ENCODE results near the gene CTDSPL. TPM values are rescaled to one million over a fixed set of nuclear protein-coding genes. Genes with fewer than 3 reads are reported as not detected.
A peak's percentile ranks its signal among the peaks of the same experiment; 100 is the strongest.

CTDSPL gene
- total and polyA plus RNA-seq, 11 donors = 9.2 to 54.6 (median 36.0) TPM

DNA sequence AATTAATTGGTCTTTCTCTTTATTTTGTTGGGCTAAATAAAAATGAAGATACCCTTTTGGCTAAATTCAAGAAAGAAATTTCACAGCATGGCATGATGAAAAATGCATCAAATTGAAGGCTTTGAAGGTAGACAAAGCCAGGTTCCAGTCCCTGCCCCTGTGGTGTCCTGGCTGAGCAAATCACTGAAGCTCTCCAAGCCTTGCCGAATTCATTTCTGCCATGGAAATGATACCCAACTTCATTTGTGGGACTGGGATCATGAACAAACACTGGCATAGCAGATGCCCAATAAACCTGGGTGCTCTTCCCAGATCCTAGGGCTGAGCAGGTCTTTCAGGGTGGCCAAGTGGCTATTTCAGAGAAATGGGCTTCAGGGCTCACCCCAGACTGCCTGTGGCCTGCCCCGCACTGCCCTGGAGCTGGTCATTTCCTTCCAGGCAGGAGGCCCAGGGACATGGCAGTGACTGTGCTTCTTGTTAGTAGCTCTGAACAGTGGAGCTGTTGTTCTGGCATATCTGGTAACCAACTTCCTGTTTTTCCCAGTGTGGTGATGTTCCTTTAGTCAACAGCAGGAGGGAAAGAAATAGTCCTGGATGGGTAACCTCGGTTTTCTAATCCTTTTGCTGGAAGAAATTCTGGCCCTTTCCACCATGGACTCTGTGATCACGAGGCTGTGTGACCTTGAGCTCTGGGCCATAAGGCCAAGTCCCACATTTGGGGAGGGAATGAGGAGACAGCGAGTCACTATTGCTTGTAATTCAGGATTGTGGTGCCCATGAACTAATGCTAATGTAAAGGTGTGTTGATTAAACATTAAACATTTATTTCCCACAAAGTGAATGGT lies 47.6 kb downstream of the CTDSPL start:
- Histone ChIP-seq H3K27me3 (no peaks in the 10 kb centered on the region), H3K36me3 (no peaks in the 10 kb centered on the region), H3K27ac (no peak overlapping the region), H3K4me3 (no peak overlapping the region), H3K4me1 (peaks cover 0 to 53% (median 36%) of the 10 kb centered on the region in 12 donors), H3K9me3 (no peaks in the 10 kb centered on the region)
- intact Hi-C loops (cut with DNase I) = no loop called here
- ATAC-seq = peak in 1 of 4 donors; percentile 43
- no peak for DNase-seq
- 76 to 91% (median 85%) methylated on average over 5 of the region's 5 CpGs for WGBS, 4 donors
- TF ChIP-seq CTCF (IDR thresholded peaks at IDR 0.05) = no peak

- Histone ChIP-seq H3K27me3 (no peaks in the 10 kb centered on the region), H3K4me1 (peaks cover 0 to 38% (median 20%) of the 10 kb centered on the region in 12 donors), H3K9me3 (no peaks in the 10 kb centered on the region), H3K27ac (no peak overlapping the region), H3K36me3 (no peaks in the 10 kb centered on the region), H3K4me3 (no peak overlapping the region)
- DNase-seq = no peak
- 84 to 88% (median 86%) methylated on average over 4 of the region's 4 CpGs for WGBS, 4 donors
- intact Hi-C loops (cut with DNase I) = no loop called here
- TF ChIP-seq CTCF (IDR thresholded peaks at IDR 0.05) (no peak), POLR2A (IDR thresholded peaks at IDR 0.05) (no peak)
- no peak for ATAC-seq
Measured at GRCh38 chr3:37910671-37911400, 49.2 kb downstream of the CTDSPL start.

- DNase-seq = no peak
- Histone ChIP-seq H3K36me3 (peaks cover 0 to 6% (median 0%) of the 10 kb centered on the region in 9 donors), H3K4me1 (peaks cover 0 to 27% (median 7%) of the 10 kb centered on the region in 12 donors), H3K27ac (no peak overlapping the region), H3K4me3 (no peak overlapping the region), H3K27me3 (no peaks in the 10 kb centered on the region), H3K9me3 (no peaks in the 10 kb centered on the region)
- peak in 3 of 4 donors; percentile 40 to 60 (median 59) for ATAC-seq
- no peak for TF ChIP-seq POLR2A (IDR thresholded peaks at IDR 0.05)
- peak in 4 of 12 donors; percentile 16 to 27 (median 22) for TF ChIP-seq CTCF (IDR thresholded peaks at IDR 0.05)
- intact Hi-C loops (cut with DNase I) = no loop called here
- WGBS, 4 donors = 70 to 76% (median 72%) methylated on average over 9 of the region's 9 CpGs
Measured at GRCh38 chr3:37912052-37912733, 50.5 kb downstream of the CTDSPL start.

DNA sequence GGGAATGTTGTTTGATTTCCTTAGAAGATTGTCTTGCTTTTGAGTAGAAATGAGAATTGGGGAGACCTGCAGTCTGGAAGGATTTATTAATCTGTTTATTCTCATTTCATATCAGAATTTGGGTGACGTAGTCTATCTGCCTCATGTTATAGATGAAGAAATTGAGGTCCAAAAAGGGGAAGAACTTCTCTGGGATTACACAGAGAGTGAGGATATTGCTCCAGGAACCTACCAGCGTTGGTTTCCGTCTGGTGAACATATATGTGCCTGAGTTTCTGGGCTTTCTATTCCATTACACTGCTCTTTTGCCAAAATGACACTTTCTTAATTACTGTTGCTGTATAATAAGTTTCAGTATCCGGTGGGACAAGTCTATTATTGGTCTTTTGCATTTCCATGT lies 51.8 kb downstream of the CTDSPL start:
- no peaks in the 10 kb centered on the region for H3K9me3 ChIP-seq
- 88 to 95% (median 91%) methylated on average over 4 of the region's 4 CpGs for WGBS, 4 donors
- no peak overlapping the region for H3K4me3 ChIP-seq
- no peak overlapping the region for H3K27ac ChIP-seq
- H3K36me3 ChIP-seq = peaks cover 0 to 6% (median 0%) of the 10 kb centered on the region in 9 donors
- peaks cover 0 to 27% (median 6%) of the 10 kb centered on the region in 12 donors for H3K4me1 ChIP-seq
- TF ChIP-seq CTCF (IDR thresholded peaks at IDR 0.05) (no peak), POLR2A (IDR thresholded peaks at IDR 0.05) (no peak)
- intact Hi-C loops (cut with DNase I) = no loop called here
- no peaks in the 10 kb centered on the region for H3K27me3 ChIP-seq
- DNase-seq (no peak), ATAC-seq (no peak)
